GM21526 (cell line): ENCODE measurements around the gene ROBO2.

ENCODE experiments used
- ATAC-seq: cut with Tn5 transposase; IDR thresholded peaks from one replicate; pipeline ENCODE4 v1.9.1; 2021; ENCODE audit warnings: moderate library complexity; ENCODE audit not compliant: unreplicated experiment, low FRiP score

The ROBO2 gene

DNA sequence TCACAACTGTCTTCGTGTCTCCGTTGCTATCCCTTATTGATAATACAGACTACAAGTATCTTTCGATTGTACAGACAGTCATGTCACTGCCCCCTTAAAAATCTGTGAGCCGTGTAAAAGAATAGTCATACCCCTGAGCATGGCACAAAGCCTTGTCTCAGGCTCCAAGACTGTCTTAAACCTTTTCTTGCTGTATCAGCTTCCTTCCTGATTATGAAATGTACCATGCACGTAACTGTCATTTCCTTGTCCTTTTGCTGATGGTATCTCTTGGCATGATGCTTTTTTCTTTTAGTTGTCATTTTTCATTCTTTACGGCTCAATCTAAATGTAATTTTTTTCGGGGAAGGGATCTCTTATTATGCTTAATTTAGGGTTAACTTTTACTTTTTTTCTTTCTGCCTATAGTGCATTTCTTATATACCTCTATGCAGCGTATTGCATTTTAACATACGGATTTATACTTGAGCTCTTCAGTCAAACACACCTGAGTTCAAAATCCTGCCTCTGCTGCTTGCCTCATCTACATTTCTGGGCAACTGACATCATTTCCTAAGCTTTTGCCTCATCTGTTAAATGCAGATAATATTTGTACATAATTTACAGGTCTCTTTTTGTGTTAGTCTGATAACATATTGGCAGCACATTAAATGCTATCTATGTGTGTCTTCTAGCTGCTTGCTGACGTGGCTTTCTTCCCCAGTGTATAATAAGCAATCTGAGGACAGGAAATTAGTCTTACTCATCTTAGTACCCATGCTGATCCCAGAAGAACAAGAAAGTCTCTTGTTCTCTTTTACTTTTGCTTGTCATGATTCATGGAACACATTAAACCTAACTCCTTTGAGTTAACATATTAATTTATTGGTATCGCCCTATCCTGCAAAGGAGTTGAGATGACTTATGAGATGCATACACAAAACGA is 57.3 kb downstream of the ROBO2 start:
- no peak for ATAC-seq

GRCh38 chr3:77102951-77103769 is 63.3 kb downstream of the ROBO2 start:
- ATAC-seq: no peak

GRCh38 chr3:77122652-77123051 is 82.8 kb downstream of the ROBO2 start:
- no peak for ATAC-seq

GRCh38 chr3:77125966-77126365 is 86.1 kb downstream of the ROBO2 start:
- no peak for ATAC-seq

DNA sequence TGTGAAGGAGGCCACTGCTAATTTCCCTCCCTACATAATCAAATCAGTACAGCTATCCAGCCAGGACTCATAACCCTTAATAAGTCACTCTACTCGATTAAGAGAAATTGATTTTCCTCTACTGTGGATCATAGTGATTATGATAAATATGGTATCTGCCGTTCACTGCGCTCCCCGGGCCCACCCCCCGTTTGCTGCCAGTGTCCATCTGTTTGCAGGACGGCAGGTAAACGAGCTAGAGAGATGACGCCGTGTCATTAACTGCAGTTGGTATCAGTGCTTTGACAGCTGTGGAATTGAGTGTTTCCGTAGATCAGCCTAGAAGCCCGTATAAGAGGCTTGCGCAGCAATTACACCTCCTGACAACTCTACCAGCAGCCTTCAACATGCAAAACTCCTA is 94.9 kb downstream of the ROBO2 start:
- ATAC-seq: no peak

- ATAC-seq: no peak
Observed at GRCh38 chr3:77137559-77137958, 97.7 kb downstream of the ROBO2 start.

DNA sequence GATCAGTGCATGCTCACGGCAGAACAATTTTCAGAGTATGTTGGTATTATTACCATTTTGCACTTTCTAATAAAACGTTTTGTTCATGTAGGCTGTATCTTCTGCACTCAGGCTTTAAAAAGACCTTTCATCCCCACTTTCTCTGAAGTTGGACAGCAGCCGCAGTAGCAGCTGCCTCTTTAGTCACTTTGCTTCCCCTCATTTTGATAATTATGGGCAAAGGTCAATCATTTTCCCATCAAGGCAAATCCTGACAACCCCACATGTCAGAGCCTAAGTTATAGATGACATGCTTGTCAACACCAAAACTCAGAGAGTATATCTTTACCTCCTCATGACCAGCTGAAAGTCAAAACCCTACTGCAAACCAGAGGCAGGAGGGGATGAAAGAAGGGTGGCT is 99.7 kb downstream of the ROBO2 start:
- no peak for ATAC-seq

DNA sequence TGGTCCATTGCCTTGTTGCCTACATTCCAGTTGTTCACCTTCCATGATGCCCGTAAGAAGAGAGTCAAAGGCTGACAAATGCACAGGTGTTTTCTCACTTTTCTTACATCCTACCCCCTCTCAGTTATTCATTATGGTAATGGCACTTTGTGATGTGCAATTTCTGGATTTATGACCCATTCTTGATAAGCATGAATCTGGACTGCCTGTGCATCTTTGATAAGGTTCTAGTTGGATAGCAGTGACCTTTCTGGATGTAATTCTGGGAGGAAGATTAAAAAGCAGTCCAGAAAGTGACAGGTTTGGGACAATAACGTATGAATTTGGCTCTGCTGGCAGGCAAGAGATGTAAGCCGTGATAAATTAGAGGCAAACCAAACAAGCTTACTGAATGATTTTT is 101.5 kb downstream of the ROBO2 start:
- no peak for ATAC-seq

DNA sequence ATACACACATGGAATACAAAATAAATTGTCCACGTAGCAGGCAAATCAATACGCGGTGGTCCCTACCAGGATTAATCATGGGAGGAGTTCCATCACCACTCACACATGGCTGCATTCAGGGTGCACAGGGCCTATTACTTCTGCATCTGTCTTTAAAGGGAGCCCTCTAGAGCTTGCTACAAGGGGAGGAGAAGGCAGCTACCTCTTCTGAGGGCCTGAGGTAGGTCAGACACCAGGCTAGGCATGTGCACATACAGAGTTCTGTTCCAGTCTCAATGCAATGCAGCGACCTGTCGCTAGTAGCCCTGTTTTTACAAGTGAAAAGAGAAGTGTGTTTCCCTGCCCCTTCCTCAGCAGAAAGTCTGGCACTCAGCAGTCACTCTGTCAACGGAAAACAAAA is 102.7 kb downstream of the ROBO2 start:
- no peak for ATAC-seq

GRCh38 chr3:77146004-77146403 is 106.1 kb downstream of the ROBO2 start:
- no peak for ATAC-seq

GRCh38 chr3:77147836-77148578 is 108.1 kb downstream of the ROBO2 start:
- no peak for ATAC-seq

DNA sequence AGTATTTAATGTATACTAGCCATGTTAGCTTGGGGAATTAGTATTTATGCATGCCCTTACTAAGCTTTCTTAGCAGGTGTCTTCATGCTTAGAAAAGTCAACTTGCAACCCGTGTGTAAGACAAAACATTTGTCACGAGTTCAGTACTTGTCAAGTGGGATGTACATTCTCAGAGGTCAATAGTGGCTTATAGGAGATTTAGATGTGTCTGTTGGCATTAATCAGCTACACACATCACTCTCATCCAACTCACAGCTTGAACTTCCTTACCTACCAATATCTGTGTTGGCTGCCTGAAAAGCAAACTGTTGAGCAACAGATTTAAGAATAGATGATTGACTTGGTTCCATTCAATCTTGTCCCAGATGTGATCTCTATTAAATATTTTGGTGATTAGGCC is 109.5 kb downstream of the ROBO2 start:
- no peak for ATAC-seq

- ATAC-seq: no peak
Observed at GRCh38 chr3:77150028-77150427, 110.1 kb downstream of the ROBO2 start.

DNA sequence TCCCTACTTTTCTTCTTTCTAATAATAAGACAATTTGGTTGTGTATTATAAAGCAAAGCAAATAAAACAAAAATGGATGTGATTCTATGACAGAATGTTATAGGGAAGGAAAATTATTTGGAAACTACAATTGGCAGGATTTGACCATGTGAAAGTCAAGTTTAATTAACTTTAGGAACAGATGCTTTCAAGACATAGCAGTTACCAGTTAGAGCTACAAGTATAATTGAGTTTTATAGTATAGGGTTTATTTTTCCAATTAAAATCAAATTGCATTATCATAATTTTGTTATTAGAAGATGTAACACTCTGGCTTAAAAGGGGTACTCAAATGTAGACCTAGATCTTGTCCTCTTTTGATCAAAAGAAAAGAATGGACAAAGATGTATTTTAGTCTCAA is 110.9 kb downstream of the ROBO2 start:
- ATAC-seq: no peak

GRCh38 chr3:77158730-77159581 is 119.1 kb downstream of the ROBO2 start:
- no peak for ATAC-seq

- ATAC-seq: no peak
Observed at GRCh38 chr3:77160931-77161497, 121.1 kb downstream of the ROBO2 start.

- no peak for ATAC-seq
Observed at GRCh38 chr3:77169823-77170222, 129.9 kb downstream of the ROBO2 start.

GRCh38 chr3:77171026-77171425 is 131.1 kb downstream of the ROBO2 start:
- ATAC-seq: no peak

- no peak for ATAC-seq
Observed at GRCh38 chr3:77179762-77180161, 139.9 kb downstream of the ROBO2 start.

- no peak for ATAC-seq
Observed at GRCh38 chr3:77182341-77182740, 142.4 kb downstream of the ROBO2 start.
